ENCODE results near the gene PROC. TPM values are rescaled to one million over a fixed set of nuclear protein-coding genes. Genes with fewer than 3 reads are reported as not detected.
"Not testable (repeated sequence)": the region's sequence is repeated elsewhere in the genome, so short reads cannot be mapped to it uniquely, and the experiment has no call there.

The PROC gene
- total RNA-seq, 2 experiments from 2014 or later, result not detected

- Mint-ChIP-seq H3K4me3 (no peak overlapping the region), H3K36me3 (no peaks in the 10 kb centered on the region), H3K4me1 (peaks cover 17% of the 10 kb centered on the region), H3K27ac (no peak overlapping the region), H3K27me3 (peaks cover 7% of the 10 kb centered on the region), H3K9me3 (no peaks in the 10 kb centered on the region)
- DNase-seq, result no peak
Measured at GRCh38 chr2:127405255-127405610, 13.0 kb upstream of the PROC start.

- peaks cover 7% of the 10 kb centered on the region for H3K27me3 Mint-ChIP-seq
- no peaks in the 10 kb centered on the region for H3K36me3 Mint-ChIP-seq
- H3K4me1 Mint-ChIP-seq, result peaks cover 25% of the 10 kb centered on the region
- H3K9me3 Mint-ChIP-seq, result peaks cover 1% of the 10 kb centered on the region
- no peak for DNase-seq
- H3K27ac Mint-ChIP-seq, result no peak overlapping the region
- H3K4me3 Mint-ChIP-seq, result no peak overlapping the region
Measured at GRCh38 chr2:127406454-127406853, 11.8 kb upstream of the PROC start.

GRCh38 chr2:127407091-127407490 lies 11.1 kb upstream of the PROC start:
- DNase-seq, result no peak
- peaks cover 28% of the 10 kb centered on the region for H3K4me1 Mint-ChIP-seq
- peaks cover 1% of the 10 kb centered on the region for H3K9me3 Mint-ChIP-seq
- peak overlapping the region; percentile 16 for H3K4me3 Mint-ChIP-seq
- no peaks in the 10 kb centered on the region for H3K36me3 Mint-ChIP-seq
- peaks cover 7% of the 10 kb centered on the region for H3K27me3 Mint-ChIP-seq
- no peak overlapping the region for H3K27ac Mint-ChIP-seq

GRCh38 chr2:127407661-127408003 lies 10.6 kb upstream of the PROC start:
- Mint-ChIP-seq H3K36me3 (no peaks in the 10 kb centered on the region), H3K4me1 (peaks cover 28% of the 10 kb centered on the region), H3K27ac (no peak overlapping the region), H3K4me3 (peak overlapping the region; percentile 27), H3K27me3 (peaks cover 11% of the 10 kb centered on the region), H3K9me3 (peaks cover 1% of the 10 kb centered on the region)
- no peak for DNase-seq

- H3K27ac Mint-ChIP-seq, result no peak overlapping the region
- no peaks in the 10 kb centered on the region for H3K36me3 Mint-ChIP-seq
- DNase-seq, result peak; percentile 93
- peak overlapping the region; percentile 44 for H3K4me3 Mint-ChIP-seq
- H3K4me1 Mint-ChIP-seq, result peaks cover 28% of the 10 kb centered on the region
- peaks cover 4% of the 10 kb centered on the region for H3K9me3 Mint-ChIP-seq
- peaks cover 12% of the 10 kb centered on the region for H3K27me3 Mint-ChIP-seq
Measured at GRCh38 chr2:127408004-127408806, 10.0 kb upstream of the PROC start.

- Mint-ChIP-seq H3K36me3 (no peaks in the 10 kb centered on the region), H3K4me3 (peak overlapping the region; percentile 44), H3K4me1 (peaks cover 28% of the 10 kb centered on the region), H3K27ac (peak overlapping the region; percentile 40), H3K27me3 (peaks cover 17% of the 10 kb centered on the region), H3K9me3 (peaks cover 4% of the 10 kb centered on the region)
- DNase-seq, result no peak
Measured at GRCh38 chr2:127408807-127409099, 9.5 kb upstream of the PROC start.

GRCh38 chr2:127409716-127410115 lies 8.5 kb upstream of the PROC start:
- Mint-ChIP-seq H3K27ac (peak overlapping the region; percentile 92), H3K27me3 (peaks cover 23% of the 10 kb centered on the region), H3K4me1 (peaks cover 30% of the 10 kb centered on the region)
- H3K9me3 Mint-ChIP-seq, DNase-seq, H3K4me3 Mint-ChIP-seq, H3K36me3 Mint-ChIP-seq: not testable (repeated sequence)

GRCh38 chr2:127410871-127411652 lies 7.2 kb upstream of the PROC start:
- DNase-seq, result no peak
- peak overlapping the region; percentile 63 for H3K4me3 Mint-ChIP-seq
- peaks cover 35% of the 10 kb centered on the region for H3K4me1 Mint-ChIP-seq
- peak overlapping the region; percentile 92 for H3K27ac Mint-ChIP-seq
- H3K36me3 Mint-ChIP-seq, result no peaks in the 10 kb centered on the region
- H3K9me3 Mint-ChIP-seq, result peaks cover 4% of the 10 kb centered on the region
- peaks cover 16% of the 10 kb centered on the region for H3K27me3 Mint-ChIP-seq

- no peak overlapping the region for H3K4me3 Mint-ChIP-seq
- H3K4me1 Mint-ChIP-seq, result peaks cover 42% of the 10 kb centered on the region
- peaks cover 4% of the 10 kb centered on the region for H3K9me3 Mint-ChIP-seq
Measured at GRCh38 chr2:127411653-127412369, 6.4 kb upstream of the PROC start.

GRCh38 chr2:127413200-127413599 lies 5.0 kb upstream of the PROC start:
- no peak overlapping the region for H3K4me3 Mint-ChIP-seq
- DNase-seq, result no peak
- peaks cover 4% of the 10 kb centered on the region for H3K9me3 Mint-ChIP-seq
- H3K27me3 Mint-ChIP-seq, result peaks cover 20% of the 10 kb centered on the region
- H3K27ac Mint-ChIP-seq, result no peak overlapping the region
- peaks cover 37% of the 10 kb centered on the region for H3K4me1 Mint-ChIP-seq
- H3K36me3 Mint-ChIP-seq, result no peaks in the 10 kb centered on the region

More at GRCh38 chr2:127411653-127412369, 6.4 kb upstream of the PROC start:
- H3K27ac Mint-ChIP-seq, result no peak overlapping the region
- DNase-seq, result no peak
- H3K36me3 Mint-ChIP-seq, result no peaks in the 10 kb centered on the region
- H3K27me3 Mint-ChIP-seq, result peaks cover 16% of the 10 kb centered on the region

GRCh38 chr2:127413782-127414637 lies 4.2 kb upstream of the PROC start:
- no peak overlapping the region for H3K4me3 Mint-ChIP-seq
- DNase-seq, result no peak
- H3K4me1 Mint-ChIP-seq, result peaks cover 36% of the 10 kb centered on the region
- no peaks in the 10 kb centered on the region for H3K36me3 Mint-ChIP-seq
- H3K27me3 Mint-ChIP-seq, result peaks cover 20% of the 10 kb centered on the region
- H3K27ac Mint-ChIP-seq, result no peak overlapping the region
- H3K9me3 Mint-ChIP-seq, result peaks cover 4% of the 10 kb centered on the region

GRCh38 chr2:127414638-127415592 lies 3.3 kb upstream of the PROC start:
- Mint-ChIP-seq H3K36me3 (no peaks in the 10 kb centered on the region), H3K4me3 (no peak overlapping the region), H3K27me3 (peaks cover 20% of the 10 kb centered on the region), H3K4me1 (peaks cover 35% of the 10 kb centered on the region), H3K27ac (no peak overlapping the region), H3K9me3 (peaks cover 4% of the 10 kb centered on the region)
- no peak for DNase-seq

GRCh38 chr2:127415593-127416505 lies 2.4 kb upstream of the PROC start:
- DNase-seq, result peak; percentile 89
- Mint-ChIP-seq H3K9me3 (peaks cover 3% of the 10 kb centered on the region), H3K27me3 (peaks cover 24% of the 10 kb centered on the region), H3K36me3 (no peaks in the 10 kb centered on the region), H3K27ac (peak overlapping the region; percentile 47), H3K4me1 (peaks cover 28% of the 10 kb centered on the region), H3K4me3 (peak overlapping the region; percentile 74)

Measured in activated naive CD8-positive, alpha-beta T cell treated with anti-CD3 and anti-CD28 coated beads for 36 hours (primary cell).